ENCODE measurements around the gene SSTR5. TPM values are rescaled to one million over a fixed set of nuclear protein-coding genes. Genes with fewer than 3 reads are reported as not detected.

The SSTR5 gene
- total and polyA plus RNA-seq, 2 donors from 2014 or later = 6.7 TPM; not detected in 1

GRCh38 chr16:1112506-1113184, 40.1 kb downstream of the SSTR5 start:
- no peaks in the 10 kb centered on the region for H3K9me3 ChIP-seq (ENCODE audit: control insufficient read depth in 2 of 3, insufficient read depth in 1 of 3, low read length in 3 of 3)
- TF ChIP-seq, protein P1, sequence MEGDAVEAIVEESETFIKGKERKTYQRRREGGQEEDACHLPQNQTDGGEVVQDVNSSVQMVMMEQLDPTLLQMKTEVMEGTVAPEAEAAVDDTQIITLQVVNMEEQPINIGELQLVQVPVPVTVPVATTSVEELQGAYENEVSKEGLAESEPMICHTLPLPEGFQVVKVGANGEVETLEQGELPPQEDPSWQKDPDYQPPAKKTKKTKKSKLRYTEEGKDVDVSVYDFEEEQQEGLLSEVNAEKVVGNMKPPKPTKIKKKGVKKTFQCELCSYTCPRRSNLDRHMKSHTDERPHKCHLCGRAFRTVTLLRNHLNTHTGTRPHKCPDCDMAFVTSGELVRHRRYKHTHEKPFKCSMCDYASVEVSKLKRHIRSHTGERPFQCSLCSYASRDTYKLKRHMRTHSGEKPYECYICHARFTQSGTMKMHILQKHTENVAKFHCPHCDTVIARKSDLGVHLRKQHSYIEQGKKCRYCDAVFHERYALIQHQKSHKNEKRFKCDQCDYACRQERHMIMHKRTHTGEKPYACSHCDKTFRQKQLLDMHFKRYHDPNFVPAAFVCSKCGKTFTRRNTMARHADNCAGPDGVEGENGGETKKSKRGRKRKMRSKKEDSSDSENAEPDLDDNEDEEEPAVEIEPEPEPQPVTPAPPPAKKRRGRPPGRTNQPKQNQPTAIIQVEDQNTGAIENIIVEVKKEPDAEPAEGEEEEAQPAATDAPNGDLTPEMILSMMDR (IDR thresholded peaks at IDR 0.05; ENCODE audit: borderline replicate concordance, extremely low read depth, insufficient read depth) = no peak
- no peak overlapping the region for H3K9ac ChIP-seq (ENCODE audit: low read length in 3 of 3)
- no peaks in the 10 kb centered on the region for H3K27me3 ChIP-seq (ENCODE audit: control insufficient read depth, insufficient read depth, low read length)
- H3K36me3 ChIP-seq (ENCODE audit: control insufficient read depth in 2 of 3, insufficient read depth in 3 of 3, low read length in 3 of 3) = no peaks in the 10 kb centered on the region
- peaks cover 0 to 13% (median 0%) of the 10 kb centered on the region in 3 donors for H3K4me1 ChIP-seq (ENCODE audit: control insufficient read depth in 2 of 3, insufficient read depth in 2 of 3, low read depth in 1 of 3, low read length in 3 of 3)
- H3K27ac ChIP-seq (ENCODE audit: low read depth in 2 of 2, low read length in 2 of 2) = no peak overlapping the region
- DNase-seq (no peak), FAIRE-seq (no peak)
- intact Hi-C loops (cut with DNase I) = no loop called here
- H3K4me3 ChIP-seq (ENCODE audit: low read length in 3 of 3) = no peak overlapping the region

DNA sequence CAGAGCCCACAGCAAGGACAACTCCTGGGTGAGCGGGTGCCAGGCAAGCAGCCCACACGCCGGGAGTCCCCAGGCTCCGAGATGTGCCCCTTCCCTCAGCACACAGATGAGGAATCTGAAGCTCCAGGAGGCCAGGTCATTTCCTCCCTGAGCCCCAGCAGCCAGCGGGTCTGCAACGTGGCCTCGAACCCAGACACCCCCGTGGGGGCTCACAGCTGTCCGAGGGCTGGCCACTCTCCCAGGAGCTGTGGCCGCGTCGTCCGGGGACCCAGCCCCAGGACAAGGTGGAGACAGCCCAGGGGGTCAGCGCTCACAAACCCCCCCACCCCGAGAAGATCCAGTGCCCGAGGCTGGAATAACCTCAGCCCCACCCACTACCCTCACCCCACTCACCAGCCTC, 40.9 kb downstream of the SSTR5 start:
- intact Hi-C loops (cut with DNase I) = no loop called here
- Histone ChIP-seq H3K9me3 (ENCODE audit: control insufficient read depth in 2 of 3, insufficient read depth in 1 of 3, low read length in 3 of 3) (no peaks in the 10 kb centered on the region), H3K27ac (ENCODE audit: low read depth in 2 of 2, low read length in 2 of 2) (no peak overlapping the region), H3K4me1 (ENCODE audit: control insufficient read depth in 2 of 3, insufficient read depth in 2 of 3, low read depth in 1 of 3, low read length in 3 of 3) (peaks cover 0 to 10% (median 0%) of the 10 kb centered on the region in 3 donors), H3K36me3 (ENCODE audit: control insufficient read depth in 2 of 3, insufficient read depth in 3 of 3, low read length in 3 of 3) (no peaks in the 10 kb centered on the region), H3K4me3 (ENCODE audit: low read length in 3 of 3) (no peak overlapping the region), H3K9ac (ENCODE audit: low read length in 3 of 3) (no peak overlapping the region), H3K27me3 (ENCODE audit: control insufficient read depth, insufficient read depth, low read length) (no peaks in the 10 kb centered on the region)
- no peak for FAIRE-seq
- no peak for DNase-seq
- TF ChIP-seq, protein P1 (IDR thresholded peaks at IDR 0.05; ENCODE audit: borderline replicate concordance, extremely low read depth, insufficient read depth) = no peak

DNA sequence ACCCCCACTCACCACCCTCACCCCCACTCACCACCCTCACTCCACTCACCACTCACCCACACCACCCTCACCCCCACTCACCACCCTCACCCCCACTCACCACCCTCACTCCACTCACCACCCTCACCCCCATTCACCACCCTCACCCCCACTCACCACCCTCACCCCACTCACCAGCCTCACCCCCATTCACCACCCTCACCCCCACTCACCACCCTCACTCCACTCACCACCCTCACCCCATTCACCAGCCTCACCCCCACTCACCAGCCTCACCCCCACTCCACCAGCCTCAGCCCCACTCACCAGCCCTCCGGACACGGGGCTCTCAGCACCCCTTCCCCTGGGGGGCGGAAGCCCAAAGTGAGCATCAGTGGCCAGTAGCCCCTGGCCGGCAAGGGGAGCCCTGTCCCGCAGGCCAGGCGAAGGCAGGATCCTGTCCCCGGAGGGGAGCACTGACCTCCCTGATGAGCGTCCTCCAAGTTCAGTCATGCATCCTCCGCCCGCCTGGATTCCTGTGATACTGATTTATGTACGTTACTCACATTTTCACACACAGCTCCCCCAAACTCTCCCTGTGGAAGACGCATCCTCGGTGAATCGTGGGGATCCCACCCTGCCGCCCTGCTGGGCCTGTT, 41.5 kb downstream of the SSTR5 start:
- DNase-seq (no peak), FAIRE-seq (no peak)
- H3K9ac ChIP-seq (ENCODE audit: low read length in 3 of 3) = no peak overlapping the region
- intact Hi-C loops (cut with DNase I) = no loop called here
- no peak overlapping the region for H3K27ac ChIP-seq (ENCODE audit: low read depth in 2 of 2, low read length in 2 of 2)
- no peaks in the 10 kb centered on the region for H3K9me3 ChIP-seq (ENCODE audit: control insufficient read depth in 2 of 3, insufficient read depth in 1 of 3, low read length in 3 of 3)
- no peaks in the 10 kb centered on the region for H3K36me3 ChIP-seq (ENCODE audit: control insufficient read depth in 2 of 3, insufficient read depth in 3 of 3, low read length in 3 of 3)
- H3K4me3 ChIP-seq (ENCODE audit: low read length in 3 of 3) = no peak overlapping the region
- H3K4me1 ChIP-seq (ENCODE audit: control insufficient read depth in 2 of 3, insufficient read depth in 2 of 3, low read depth in 1 of 3, low read length in 3 of 3) = peaks cover 0 to 4% (median 0%) of the 10 kb centered on the region in 3 donors
- H3K27me3 ChIP-seq (ENCODE audit: control insufficient read depth, insufficient read depth, low read length) = no peaks in the 10 kb centered on the region
- TF ChIP-seq, protein P1 (IDR thresholded peaks at IDR 0.05; ENCODE audit: borderline replicate concordance, extremely low read depth, insufficient read depth) = no peak
